ENCODE measurements around the gene ZC3H10.

DNA sequence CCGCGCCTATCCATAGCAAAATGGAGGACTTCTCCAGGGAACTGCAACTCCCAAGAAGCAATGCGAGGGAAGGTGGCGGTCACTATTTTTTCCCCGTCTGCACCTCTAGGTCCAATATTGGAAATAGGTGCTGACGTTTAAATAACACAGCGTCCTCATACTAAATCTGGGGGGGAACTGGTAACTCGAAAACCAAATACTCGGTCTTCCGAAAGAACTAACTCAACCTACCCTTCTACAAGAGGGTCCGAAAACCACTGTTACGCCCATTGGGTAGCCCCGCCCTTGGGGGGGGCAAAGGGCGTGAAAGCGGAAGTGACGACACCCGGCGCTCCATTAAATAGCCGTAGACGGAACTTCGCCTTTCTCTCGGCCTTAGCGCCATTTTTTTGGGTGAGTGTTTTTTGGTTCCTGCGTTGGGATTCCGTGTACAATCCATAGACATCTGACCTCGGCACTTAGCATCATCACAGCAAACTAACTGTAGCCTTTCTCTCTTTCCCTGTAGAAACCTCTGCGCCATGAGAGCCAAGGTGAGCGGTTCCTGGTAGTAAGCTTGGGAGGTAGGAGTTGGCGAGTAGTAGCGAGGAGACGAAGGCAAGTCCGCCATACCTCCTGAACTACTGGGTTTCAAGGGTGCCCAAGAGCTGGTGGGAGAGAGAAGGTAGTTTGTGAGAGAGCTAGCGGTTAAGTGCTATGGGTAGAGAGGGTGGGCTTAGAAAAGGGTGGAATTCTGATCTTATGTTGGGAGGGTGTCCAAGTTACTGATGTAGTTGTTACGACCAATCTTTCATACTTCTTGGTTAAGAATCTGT is 1.6 kb upstream of the ZC3H10 start, which contains the start of gene RPL41:
- TF ChIP-seq ZNF274 (IDR thresholded peaks at IDR 0.05; ENCODE audit: low read depth, low read length) (no peak), SUZ12 (IDR thresholded peaks at IDR 0.05; ENCODE audit: extremely low read depth, insufficient read depth, insufficient read length) (no peak)
